Measurements from ENCODE around the gene MYO7B.

The MYO7B gene

GRCh38 chr2:127665267-127665893 lies 129.9 kb downstream of the MYO7B start:
- no peak for DNase-seq

GRCh38 chr2:127669056-127669455 lies 133.6 kb downstream of the MYO7B start:
- no peak for DNase-seq

GRCh38 chr2:127670055-127670956 lies 134.8 kb downstream of the MYO7B start:
- no peak for DNase-seq

GRCh38 chr2:127670957-127671290 lies 135.4 kb downstream of the MYO7B start:
- DNase-seq: no peak

- no peak for DNase-seq
Measured at GRCh38 chr2:127671557-127672302, 136.2 kb downstream of the MYO7B start.

- no peak for DNase-seq
Measured at GRCh38 chr2:127672341-127673224, 137.1 kb downstream of the MYO7B start.

GRCh38 chr2:127673291-127674069 lies 138.0 kb downstream of the MYO7B start:
- no peak for DNase-seq

GRCh38 chr2:127674241-127675209 lies 139.0 kb downstream of the MYO7B start:
- DNase-seq: no peak

- peak; percentile 42 for DNase-seq
Measured at GRCh38 chr2:127675331-127676261, 140.1 kb downstream of the MYO7B start, which contains the start of gene LIMS2. Gene LIMS2 (minus strand): TSS chr2:127675530. CDS start chr2:127675024, 506 bp downstream.

- no peak for DNase-seq
Measured at GRCh38 chr2:127676906-127677305, 141.4 kb downstream of the MYO7B start.

- no peak for DNase-seq
Measured at GRCh38 chr2:127678531-127678930, 143.0 kb downstream of the MYO7B start.

GRCh38 chr2:127678991-127679390 lies 143.5 kb downstream of the MYO7B start:
- DNase-seq: no peak

- no peak for DNase-seq
Measured at GRCh38 chr2:127679680-127680361, 144.3 kb downstream of the MYO7B start.

GRCh38 chr2:127680706-127681287 lies 145.3 kb downstream of the MYO7B start:
- no peak for DNase-seq

- DNase-seq: no peak
Measured at GRCh38 chr2:127681288-127681804, 145.9 kb downstream of the MYO7B start.

GRCh38 chr2:127681976-127682857 lies 146.7 kb downstream of the MYO7B start:
- DNase-seq: no peak

GRCh38 chr2:127683056-127683455 lies 147.6 kb downstream of the MYO7B start:
- DNase-seq: no peak
